C4-2B (cell line): ENCODE measurements around the gene EME1.

Experiments used
- CTCF ChIP-seq: fragments of 450-650 bp; conservative IDR thresholded peaks from 2 replicates; pipeline ENCODE4 v1.5.1; 2017; ENCODE audit warnings: mild to moderate bottlenecking
- ZFX ChIP-seq: fragments of 450-650 bp; IDR thresholded peaks from 2 replicates; pipeline ENCODE4 v1.6.1; 2017

- TF ChIP-seq CTCF (no peak), ZFX (no peak)
These were observed 52.8 kb downstream of the EME1 start, which contains the start of gene ACSF2 for GRCh38 chr17:50425682-50426471.
